ENCODE data around the gene MPZL1. TPM values are rescaled to one million over a fixed set of nuclear protein-coding genes. Genes with fewer than 3 reads are reported as not detected.
A peak's percentile ranks its signal among the peaks of the same experiment; 100 is the strongest.

MPZL1 gene
- total RNA-seq, 1 donor from 2014 or later, result 183 TPM

DNA sequence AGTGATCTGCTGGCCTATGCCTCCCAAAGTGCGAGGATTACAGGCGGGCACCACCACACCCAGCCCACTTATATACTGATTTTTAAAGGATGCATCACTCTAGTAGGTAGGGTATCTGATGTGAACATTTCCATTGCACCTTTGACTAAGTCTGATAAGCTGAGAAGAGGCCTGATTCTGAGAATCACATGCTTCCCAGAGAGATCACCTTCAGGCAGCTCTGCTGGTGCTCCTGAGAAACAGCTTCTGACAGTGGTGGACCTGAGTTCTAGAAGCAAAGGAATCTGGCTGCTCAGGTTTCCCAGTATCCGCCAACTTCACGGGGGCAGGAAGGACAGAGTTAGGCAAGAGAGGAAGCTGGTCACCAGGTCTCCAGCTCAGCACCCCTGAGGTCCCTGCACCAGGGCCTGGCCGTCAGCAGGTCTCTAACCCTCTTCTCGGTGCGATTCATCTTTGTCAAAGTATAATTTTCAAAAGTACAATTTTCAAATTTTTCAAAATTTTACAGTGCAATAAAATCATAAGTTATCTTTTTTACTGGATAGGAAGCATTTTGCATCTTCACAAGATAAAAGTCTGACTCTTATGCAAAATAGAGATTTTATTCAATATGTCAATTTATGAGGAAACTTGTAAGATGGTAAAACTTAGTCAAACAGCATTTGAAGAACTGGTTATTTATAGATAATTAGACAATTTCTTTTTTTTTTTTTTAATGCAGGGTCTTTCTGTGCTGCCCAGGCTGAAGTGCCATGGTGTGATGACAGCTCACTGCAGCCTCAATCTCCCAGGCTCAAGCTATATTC is 25.8 kb upstream of the MPZL1 start:
- DNase-seq (ENCODE audit: low read depth), result no peak

DNA sequence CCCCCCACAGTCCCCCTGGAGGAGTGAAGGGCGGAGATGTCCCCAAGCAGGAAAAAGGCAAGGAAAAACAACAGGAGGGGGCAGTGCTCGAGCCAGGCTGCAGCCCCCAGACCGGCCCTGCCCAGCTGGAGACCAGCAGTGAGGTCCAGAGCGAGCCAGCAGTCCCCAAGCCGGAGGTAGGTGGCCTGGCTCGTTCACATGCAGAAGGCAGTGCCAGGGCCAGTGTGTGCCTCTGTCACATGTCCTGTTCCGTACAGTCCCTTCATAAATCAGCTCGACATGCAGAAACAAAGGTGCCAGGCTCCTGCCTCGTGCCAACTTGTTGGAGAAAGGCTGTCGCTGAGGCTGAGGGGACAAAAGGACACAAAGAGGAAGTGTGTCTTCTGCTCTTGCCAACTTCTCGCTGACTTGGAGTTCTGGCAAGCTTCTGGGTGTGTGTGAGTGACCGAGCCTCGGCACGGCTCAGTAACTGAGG is 24.1 kb upstream of the MPZL1 start:
- no peak for DNase-seq (ENCODE audit: low read depth)

GRCh38 chr1:167698313-167698712 is 23.5 kb upstream of the MPZL1 start:
- no peak for DNase-seq (ENCODE audit: low read depth)

DNA sequence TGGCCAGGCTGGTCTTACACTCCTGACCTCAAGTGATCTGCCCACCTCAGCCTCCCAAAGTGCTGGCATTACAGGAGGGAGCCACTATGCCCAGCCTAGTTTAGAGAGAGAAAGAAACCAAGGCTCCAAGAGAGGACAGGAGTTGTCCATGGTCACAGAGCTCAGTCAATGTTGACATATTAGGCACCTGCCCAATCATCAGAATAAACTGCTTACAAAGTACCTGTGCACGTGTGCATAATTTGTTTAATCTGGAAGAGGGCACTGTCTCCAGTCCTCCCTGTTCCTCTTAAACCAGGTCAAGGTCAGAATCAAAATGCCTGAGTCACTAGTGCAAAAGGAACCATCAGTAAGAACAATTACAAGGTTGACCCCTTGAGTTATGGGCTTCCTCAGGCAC is 20.3 kb upstream of the MPZL1 start:
- DNase-seq (ENCODE audit: low read depth), result no peak

- DNase-seq (ENCODE audit: low read depth), result no peak
Observed at GRCh38 chr1:167703557-167703956, 18.2 kb upstream of the MPZL1 start.

- DNase-seq (ENCODE audit: low read depth), result no peak
Observed at GRCh38 chr1:167704715-167705114, 17.1 kb upstream of the MPZL1 start.

DNA sequence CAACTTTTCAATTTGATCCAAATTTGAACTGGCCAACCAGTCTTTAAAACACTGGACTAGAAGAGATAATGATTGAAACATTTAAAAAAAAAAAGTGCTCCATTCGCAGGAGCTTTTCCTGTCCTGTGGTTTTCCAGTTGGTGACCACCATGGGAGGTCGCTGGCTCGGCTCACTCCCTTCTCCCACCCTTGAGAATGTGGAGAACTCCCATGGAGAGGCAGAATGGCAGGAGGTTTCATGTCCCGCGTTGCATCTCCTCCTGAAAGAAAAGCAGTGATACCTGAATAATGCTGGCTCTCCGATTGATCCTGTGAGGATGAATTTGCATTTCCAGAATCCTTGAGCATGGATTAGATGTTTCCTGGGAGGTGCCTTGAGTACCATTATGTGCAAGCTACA is 16.5 kb upstream of the MPZL1 start:
- no peak for DNase-seq (ENCODE audit: low read depth)

- DNase-seq (ENCODE audit: low read depth), result no peak
Observed at GRCh38 chr1:167706363-167706762, 15.4 kb upstream of the MPZL1 start.

DNA sequence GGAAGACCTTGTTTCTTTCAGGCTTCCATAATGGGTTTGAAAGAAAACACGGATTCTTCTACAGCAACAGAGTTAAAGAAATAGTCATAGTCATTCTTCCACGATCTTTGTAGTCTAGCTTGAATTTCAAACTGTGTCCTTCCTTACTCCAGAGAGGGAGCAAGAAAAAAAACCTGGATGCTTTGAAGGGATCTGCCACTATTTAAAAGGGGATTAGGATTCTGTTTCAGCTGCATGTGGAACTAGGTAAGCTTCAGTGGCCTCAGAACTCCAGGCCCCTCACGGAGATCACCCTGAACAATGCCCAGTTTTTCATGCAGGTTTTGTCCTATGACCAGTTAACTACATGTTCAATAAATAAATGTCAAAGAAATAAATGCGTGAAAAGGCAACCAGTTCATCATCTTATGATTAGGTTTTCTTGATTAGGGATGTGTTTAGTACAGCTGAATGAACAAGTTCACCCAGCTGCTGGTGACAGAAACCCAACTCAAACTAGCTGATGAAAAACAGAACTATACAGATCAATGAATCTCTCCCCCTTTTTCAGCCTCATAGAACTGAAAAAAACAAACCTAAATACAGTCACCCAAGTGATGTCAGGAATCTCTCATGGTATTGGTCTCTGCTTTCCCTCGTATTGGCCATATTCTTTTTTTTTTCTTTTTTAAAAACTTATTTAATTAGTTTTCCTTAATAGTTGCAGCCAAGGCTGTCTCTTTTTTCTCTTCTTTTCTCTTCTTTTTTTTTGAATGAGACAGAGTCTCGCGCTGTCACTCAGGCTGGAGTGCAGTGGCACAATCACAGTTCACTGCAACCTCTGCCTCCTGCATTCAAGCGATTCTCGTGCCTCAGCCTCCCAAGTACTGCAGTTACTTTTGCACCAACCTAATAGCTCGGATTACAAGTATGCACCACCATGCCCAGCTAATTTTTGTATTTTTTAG is 14.6 kb upstream of the MPZL1 start:
- no peak for DNase-seq (ENCODE audit: low read depth)

GRCh38 chr1:167707942-167708341 is 13.8 kb upstream of the MPZL1 start:
- no peak for DNase-seq (ENCODE audit: low read depth)

DNA sequence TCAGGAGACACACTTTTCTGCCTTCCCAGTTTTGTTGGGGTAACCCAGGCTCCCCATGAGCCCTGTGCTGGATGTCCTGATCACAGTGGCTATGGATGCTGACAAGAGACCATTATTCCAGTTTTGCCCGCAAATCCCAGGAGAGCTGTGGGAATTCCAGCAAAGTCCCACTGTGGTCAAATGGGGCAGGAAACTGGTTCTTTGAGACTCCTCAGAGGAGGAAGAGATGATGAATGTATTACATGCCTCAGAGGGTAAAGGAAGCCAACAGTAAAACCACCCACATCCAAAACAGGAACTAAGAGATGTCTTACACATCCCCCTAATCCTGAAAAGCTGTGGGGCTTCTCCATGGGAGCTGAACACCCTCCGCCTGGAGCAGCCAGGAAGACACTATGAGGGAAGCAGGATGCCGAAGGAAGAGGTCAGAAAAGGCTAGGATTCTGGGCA is 12.8 kb upstream of the MPZL1 start:
- DNase-seq (ENCODE audit: low read depth), result no peak

- no peak for DNase-seq (ENCODE audit: low read depth)
Observed at GRCh38 chr1:167710836-167711235, 10.9 kb upstream of the MPZL1 start.

GRCh38 chr1:167711797-167712196 is 10.0 kb upstream of the MPZL1 start:
- no peak for DNase-seq (ENCODE audit: low read depth)

DNA sequence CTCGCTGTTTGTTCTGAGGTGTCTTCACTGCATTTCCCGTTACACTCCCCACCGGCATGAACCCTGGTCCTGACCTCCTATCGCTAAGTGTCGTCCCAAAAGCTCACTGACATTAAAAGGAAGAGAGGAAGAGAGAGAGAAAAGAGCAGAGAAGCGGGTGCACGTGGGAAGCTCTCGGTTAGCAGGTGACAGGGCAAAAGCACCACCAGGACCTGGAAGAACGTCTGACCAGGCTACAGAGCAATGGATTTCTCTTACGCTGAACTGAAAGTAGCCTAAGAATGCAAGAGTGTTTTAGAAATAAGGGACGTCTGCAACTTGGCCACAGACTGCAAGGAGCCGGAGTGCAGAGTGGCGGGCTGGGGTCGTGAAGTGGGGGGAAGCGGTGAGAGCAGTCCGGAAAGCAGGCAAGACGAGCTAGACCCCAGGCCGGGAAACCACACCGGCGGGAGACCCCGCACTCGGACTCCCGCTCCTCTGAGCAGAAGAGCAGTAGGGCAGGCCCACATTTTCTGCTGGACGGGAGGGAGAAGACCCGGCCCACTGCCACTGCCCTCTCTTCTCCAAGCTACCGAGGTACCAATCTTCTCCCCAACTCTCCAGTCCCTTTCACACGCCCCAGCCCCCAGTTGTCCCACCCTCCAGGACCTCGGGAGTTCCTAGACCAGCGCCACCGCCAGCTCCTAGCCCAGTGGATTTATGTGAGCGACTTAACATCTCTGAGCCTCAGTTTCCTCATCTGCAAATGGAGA is 8.3 kb upstream of the MPZL1 start:
- DNase-seq (ENCODE audit: low read depth), result peak; percentile 45

- no peak for DNase-seq (ENCODE audit: low read depth)
Observed at GRCh38 chr1:167714098-167714438, 7.7 kb upstream of the MPZL1 start.

- peak; percentile 74 for DNase-seq (ENCODE audit: low read depth)
Observed at GRCh38 chr1:167714439-167715156, 7.2 kb upstream of the MPZL1 start.

DNA sequence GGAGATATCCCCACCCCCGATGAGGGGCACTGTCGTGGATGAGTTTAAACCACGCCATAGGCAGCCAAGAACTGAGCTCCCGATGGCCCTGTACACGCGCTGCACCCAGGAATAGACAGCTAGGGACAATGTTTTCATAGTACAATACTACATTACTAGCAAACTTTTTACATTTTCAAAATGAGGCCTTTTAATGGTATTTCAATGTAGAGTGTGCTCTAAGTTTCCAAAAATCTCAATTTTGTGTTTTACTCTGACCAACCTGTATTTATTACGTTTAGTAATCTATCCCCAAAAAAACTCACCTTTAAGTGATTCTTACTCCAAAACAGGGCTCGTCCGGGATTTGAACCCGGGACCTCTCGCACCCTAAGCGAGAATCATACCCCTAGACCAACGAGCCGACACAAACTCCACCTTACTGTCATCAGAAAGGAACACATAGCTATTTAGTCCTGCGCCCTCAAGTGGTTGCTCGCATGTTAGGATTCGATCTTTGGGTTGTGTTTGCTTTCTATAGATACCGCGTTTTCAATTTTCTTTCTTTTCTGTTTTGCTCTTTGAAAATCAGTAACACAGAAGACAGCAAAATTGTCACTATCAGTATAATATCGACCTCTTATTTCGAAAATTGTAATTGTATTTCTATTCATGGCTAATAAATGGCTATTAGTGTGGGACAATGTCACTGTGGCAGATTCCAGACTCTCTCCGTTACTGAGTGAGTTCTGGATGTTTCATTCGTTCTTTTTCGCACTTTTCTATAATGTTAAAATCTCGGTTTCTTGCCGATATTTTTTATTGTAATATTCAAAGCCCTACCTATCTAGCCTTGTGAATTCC is 6.4 kb upstream of the MPZL1 start:
- DNase-seq (ENCODE audit: low read depth), result peak; percentile 80

- DNase-seq (ENCODE audit: low read depth), result no peak
Observed at GRCh38 chr1:167716000-167716271, 5.8 kb upstream of the MPZL1 start.

DNA sequence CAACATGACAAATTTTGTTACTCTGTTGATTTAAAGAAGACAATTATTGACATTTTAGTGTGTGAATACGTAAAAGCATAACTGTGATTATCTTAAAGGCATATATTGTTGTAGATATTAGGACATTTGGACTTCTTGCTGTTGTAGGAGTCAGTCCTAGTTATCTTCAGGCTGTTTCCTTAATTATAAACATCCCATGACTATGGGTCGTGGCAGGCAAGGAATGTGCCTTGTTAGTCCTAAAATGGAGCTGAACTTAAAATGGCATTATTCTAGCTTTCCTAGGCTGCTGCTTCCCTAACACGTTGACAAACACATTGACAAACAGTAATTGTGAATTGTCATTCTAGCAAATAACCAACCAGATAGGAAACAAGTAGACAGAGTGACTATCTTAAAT is 4.4 kb upstream of the MPZL1 start:
- no peak for DNase-seq (ENCODE audit: low read depth)

DNA sequence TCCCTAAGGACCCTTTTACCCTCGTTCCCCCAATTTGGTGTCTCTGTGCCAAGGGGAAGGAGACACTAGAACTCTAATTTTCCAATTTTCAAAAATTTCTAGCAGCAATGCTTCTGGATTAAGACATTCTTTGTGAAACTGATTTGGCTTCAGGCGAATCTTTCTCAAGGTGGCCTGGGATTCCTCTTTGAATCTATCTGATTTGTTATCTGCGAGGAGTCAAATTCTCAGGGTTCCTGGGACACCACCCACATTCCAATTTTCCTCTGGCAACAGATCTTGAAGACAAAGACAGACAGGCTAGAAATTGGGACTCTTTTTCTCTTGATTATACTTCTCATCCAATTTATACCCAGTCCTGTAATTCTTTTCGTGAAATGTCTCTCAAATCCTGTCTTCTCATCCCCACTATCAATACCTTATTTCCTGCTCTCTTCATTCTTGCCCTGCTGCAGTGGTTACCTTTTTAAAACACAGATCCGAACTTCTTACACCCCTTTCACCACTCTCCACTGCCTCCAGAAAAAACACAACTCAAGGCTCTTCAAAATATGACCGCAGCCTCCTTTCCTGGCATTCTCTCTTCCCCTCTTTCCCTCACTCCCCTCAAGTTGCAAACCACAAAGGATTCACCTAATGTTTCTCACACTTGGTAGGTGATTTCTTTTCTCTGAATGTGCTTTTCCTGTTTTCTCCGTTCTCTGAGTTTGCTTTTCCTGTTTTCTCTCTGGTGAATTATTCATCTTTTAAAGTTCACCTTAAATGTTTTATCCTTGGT is 2.7 kb upstream of the MPZL1 start:
- no peak for DNase-seq (ENCODE audit: low read depth)

Data from renal cortical epithelial cell (primary cell).